Tibial artery (tissue), 4 donors: Measurements from ENCODE around the gene BTRC.

Source experiments
- DNase-seq, 2 donors: peaks; one replicate each; pipeline ENCODE4 v3.0.0-alpha.2; 2019
- H3K27ac ChIP-seq, 2 donors: fragments of 200-600 bp; sonication (generic) in 1 of 2; 1 replicate in 1 of 2; 2 replicates in 1 of 2; pipeline ENCODE4 v1.5.1; 2018 to 2019; ENCODE audit warnings: mild to moderate bottlenecking in 1 of 2
- H3K27me3 ChIP-seq, 2 donors: fragments of 200-600 bp; sonication (generic) in 1 of 2; one replicate each; pipeline versions ENCODE4 v1.5.1 to v1.6.0; 2016 to 2019
- H3K36me3 ChIP-seq, 3 donors: fragments of 200-600 bp; sonication (generic) in 2 of 3; one replicate each; pipeline ENCODE4 v1.5.1; 2016 to 2019; ENCODE audit warnings: mild to moderate bottlenecking in 2 of 3
- H3K4me1 ChIP-seq, 4 donors: fragments of 200-600 bp; sonication (generic) in 2 of 4; 1 replicate in 3 of 4; 2 replicates in 1 of 4; pipeline ENCODE4 v1.5.1; 2016 to 2019
- H3K4me3 ChIP-seq, 2 donors: fragments of 200-600 bp; sonication (generic) in 1 of 2; 1 replicate in 1 of 2; 2 replicates in 1 of 2; pipeline ENCODE4 v1.5.1; 2018 to 2019; ENCODE audit warnings: mild to moderate bottlenecking in 2 of 2
- H3K9me3 ChIP-seq, 3 donors: fragments of 200-600 bp; sonication (generic) in 1 of 3; one replicate each; pipeline ENCODE4 v1.5.1; 2016 to 2019
- intact Hi-C: fragments of 100-400 bp; cut with DNase I; formaldehyde crosslinking; loops from one replicate; pipeline ENCODE4 v1.15.0; 2023; ENCODE audit warnings: low total_unique reads
- TF ChIP-seq, protein P1 (sequence below), 2 experiments: fragments of 200-600 bp in 1 of 2; fragments of 450-650 bp in 1 of 2; IDR thresholded peaks; one replicate each; pipeline ENCODE4 v1.5.1; 2017 to 2019; ENCODE audit warnings: antibody characterized with exemption in 2 of 2, mild to moderate bottlenecking in 1 of 2, moderate library complexity in 1 of 2

BTRC gene

DNA sequence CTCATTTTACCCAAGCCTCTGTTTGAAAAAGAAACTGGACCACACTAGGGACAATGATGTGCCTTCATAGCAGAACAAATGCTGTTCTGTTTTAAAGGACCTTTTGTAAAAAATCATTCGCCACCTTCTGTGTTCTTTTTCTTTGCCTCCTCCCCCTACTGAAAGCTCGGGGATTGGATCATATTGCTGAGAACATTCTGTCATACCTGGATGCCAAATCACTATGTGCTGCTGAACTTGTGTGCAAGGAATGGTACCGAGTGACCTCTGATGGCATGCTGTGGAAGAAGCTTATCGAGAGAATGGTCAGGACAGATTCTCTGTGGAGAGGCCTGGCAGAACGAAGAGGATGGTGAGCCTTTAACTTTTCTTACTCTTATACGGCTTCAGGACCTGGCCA lies 171.9 kb downstream of the BTRC start:
- Histone ChIP-seq H3K9me3 (no peaks in the 10 kb centered on the region), H3K27me3 (no peaks in the 10 kb centered on the region), H3K4me1 (no peaks in the 10 kb centered on the region), H3K27ac (no peak overlapping the region), H3K36me3 (peaks cover 3 to 8% (median 5%) of the 10 kb centered on the region in 3 donors), H3K4me3 (no peak overlapping the region)
- no peak for DNase-seq
- TF ChIP-seq, protein P1, sequence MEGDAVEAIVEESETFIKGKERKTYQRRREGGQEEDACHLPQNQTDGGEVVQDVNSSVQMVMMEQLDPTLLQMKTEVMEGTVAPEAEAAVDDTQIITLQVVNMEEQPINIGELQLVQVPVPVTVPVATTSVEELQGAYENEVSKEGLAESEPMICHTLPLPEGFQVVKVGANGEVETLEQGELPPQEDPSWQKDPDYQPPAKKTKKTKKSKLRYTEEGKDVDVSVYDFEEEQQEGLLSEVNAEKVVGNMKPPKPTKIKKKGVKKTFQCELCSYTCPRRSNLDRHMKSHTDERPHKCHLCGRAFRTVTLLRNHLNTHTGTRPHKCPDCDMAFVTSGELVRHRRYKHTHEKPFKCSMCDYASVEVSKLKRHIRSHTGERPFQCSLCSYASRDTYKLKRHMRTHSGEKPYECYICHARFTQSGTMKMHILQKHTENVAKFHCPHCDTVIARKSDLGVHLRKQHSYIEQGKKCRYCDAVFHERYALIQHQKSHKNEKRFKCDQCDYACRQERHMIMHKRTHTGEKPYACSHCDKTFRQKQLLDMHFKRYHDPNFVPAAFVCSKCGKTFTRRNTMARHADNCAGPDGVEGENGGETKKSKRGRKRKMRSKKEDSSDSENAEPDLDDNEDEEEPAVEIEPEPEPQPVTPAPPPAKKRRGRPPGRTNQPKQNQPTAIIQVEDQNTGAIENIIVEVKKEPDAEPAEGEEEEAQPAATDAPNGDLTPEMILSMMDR (IDR thresholded peaks at IDR 0.05), result no peak
- intact Hi-C loops, result no loop called here

DNA sequence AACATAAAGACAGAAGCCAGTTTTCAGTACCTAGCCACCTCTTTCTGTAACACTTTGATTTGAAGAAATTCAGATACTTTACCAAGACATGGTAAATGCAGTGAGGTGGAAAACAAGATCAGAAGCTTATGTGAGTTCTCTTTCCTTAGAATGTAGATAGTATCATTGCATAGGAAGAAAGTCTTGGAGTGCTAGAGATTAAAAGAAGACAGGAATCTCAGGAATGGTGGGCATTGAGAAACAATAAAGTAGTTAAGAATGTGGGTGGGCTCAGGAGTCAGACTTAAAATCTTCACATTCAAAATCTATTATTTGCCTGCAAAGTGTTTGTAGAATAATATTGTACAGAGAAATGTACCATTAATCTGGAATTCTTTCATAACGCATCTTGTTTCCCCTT lies 175.2 kb downstream of the BTRC start:
- no peaks in the 10 kb centered on the region for H3K9me3 ChIP-seq
- no peak overlapping the region for H3K27ac ChIP-seq
- intact Hi-C loops, result no loop called here
- no peak overlapping the region for H3K4me3 ChIP-seq
- H3K27me3 ChIP-seq, result no peaks in the 10 kb centered on the region
- TF ChIP-seq, protein P1 (IDR thresholded peaks at IDR 0.05), result no peak
- H3K4me1 ChIP-seq, result no peaks in the 10 kb centered on the region
- no peak for DNase-seq
- peaks cover 8 to 31% (median 23%) of the 10 kb centered on the region in 3 donors for H3K36me3 ChIP-seq

DNA sequence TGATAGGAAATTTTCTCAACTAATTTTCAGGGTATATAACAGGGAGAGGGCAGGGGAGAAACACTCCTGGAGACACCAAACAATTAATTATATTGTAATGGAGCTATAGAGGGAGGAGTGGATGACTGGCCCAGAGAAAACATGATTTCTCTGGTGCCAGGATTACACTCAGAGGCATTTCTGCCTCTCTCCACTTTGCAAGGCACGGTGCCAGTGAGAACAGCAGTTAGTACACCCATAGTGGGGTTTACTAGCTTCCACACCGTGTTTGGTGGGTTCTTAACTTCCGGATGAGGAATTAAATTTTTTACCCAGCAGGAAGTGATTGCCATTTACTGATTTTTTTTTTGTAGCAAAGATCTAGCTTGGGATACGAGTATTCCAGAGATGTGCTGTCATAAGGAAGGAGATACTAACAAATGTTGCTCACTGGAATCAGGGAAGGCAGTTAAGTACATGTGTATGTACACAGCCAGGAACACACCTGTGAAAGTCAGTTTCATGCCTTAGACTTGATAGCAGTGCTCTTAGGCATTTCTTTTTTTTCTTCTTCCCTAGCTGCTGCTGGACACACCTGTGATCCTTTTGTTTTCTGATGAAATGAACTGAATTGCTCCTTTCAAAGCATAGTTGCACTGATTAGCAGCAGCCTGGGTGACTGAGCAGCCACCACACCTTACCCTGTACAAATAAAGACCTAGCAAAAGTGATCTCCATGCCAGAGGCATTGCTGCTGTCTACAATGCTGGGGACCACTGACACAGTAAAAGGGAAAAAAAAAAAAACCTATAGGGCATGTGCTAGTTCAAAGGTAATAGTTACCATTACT lies 176.0 kb downstream of the BTRC start:
- Histone ChIP-seq H3K9me3 (no peaks in the 10 kb centered on the region), H3K4me1 (no peaks in the 10 kb centered on the region), H3K27ac (no peak overlapping the region), H3K4me3 (no peak overlapping the region), H3K36me3 (peaks cover 8 to 37% (median 30%) of the 10 kb centered on the region in 3 donors), H3K27me3 (no peaks in the 10 kb centered on the region)
- intact Hi-C loops, result no loop called here
- DNase-seq, result no peak
- TF ChIP-seq, protein P1 (IDR thresholded peaks at IDR 0.05), result no peak

GRCh38 chr10:101535949-101536348 lies 182.0 kb downstream of the BTRC start:
- Histone ChIP-seq H3K9me3 (no peaks in the 10 kb centered on the region), H3K27me3 (no peaks in the 10 kb centered on the region), H3K4me1 (no peaks in the 10 kb centered on the region), H3K36me3 (peaks cover 23 to 61% (median 43%) of the 10 kb centered on the region in 3 donors), H3K4me3 (no peak overlapping the region), H3K27ac (no peak overlapping the region)
- no peak for DNase-seq
- TF ChIP-seq, protein P1 (IDR thresholded peaks at IDR 0.05), result no peak
- intact Hi-C loops, result no loop called here

DNA sequence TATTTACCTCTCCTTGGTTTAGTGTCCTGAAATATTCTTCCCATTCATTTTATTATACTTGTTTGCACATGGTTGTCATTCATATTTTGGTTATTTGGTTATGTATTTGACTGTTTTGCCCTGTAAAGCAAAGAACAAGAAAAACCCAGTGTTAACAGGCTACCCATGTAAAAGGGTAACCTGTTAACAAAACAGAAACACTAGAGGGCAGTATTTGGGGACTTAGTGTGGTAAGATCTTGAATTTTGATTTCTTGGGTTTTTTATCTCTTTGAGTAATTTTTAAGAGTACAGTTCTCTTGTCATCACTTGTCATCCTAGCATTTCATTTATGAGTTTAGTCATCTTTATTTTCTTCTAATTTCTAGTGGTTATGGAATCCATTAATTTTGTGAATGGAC lies 182.8 kb downstream of the BTRC start:
- TF ChIP-seq, protein P1 (IDR thresholded peaks at IDR 0.05), result peak; percentile 21 to 32
- Histone ChIP-seq H3K4me1 (no peaks in the 10 kb centered on the region), H3K36me3 (peaks cover 23 to 61% (median 43%) of the 10 kb centered on the region in 3 donors), H3K27ac (no peak overlapping the region), H3K4me3 (no peak overlapping the region), H3K9me3 (no peaks in the 10 kb centered on the region), H3K27me3 (no peaks in the 10 kb centered on the region)
- intact Hi-C loops, result no loop called here
- no peak for DNase-seq
